GM19351 (cell line): Measurements from ENCODE around the gene MYL7.
"Not testable (repeated sequence)": the region's sequence is repeated elsewhere in the genome, so short reads cannot be mapped to it uniquely, and the experiment has no call there.

Experiments used
- ATAC-seq: cut with Tn5 transposase; IDR thresholded peaks from one replicate; pipeline ENCODE4 v1.9.1; 2021; ENCODE audit warnings: mild to moderate bottlenecking, moderate library complexity; ENCODE audit not compliant: unreplicated experiment

MYL7 gene, protein sequence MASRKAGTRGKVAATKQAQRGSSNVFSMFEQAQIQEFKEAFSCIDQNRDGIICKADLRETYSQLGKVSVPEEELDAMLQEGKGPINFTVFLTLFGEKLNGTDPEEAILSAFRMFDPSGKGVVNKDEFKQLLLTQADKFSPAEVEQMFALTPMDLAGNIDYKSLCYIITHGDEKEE

DNA sequence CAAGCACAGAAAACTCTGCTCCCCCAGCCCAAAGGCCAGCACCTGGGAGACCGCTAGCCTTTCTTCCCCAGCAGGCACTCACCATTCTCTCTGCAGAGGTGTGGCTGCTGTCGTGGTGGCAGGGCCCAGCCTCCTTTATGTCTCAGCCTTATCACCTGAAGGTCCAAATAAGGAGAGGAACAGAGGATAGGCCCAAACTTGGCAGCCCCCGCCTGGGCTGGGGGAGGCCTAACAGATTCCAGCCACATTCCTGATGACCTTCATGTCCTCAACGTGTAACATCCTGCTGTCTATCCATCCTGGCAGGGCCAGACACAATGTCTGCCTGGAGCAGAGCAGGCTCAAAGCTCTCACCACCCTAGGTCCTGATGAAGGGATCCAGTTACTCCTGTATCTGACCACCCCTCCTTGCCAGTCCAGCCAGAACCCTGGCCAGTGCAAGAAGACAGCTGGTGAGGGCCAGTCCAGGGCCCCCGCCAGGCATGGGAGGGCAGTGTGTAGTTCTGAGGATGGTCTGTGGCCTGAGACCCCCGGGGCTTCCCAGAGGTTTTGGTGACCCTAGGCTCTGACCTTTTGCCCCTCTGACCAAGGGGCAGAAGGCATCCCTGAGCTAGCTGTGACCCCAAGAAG lies at the start of gene MYL7:
Gene MYL7 (minus strand): TSS at position 112 of the 630 bp plus-strand sequence. CDS start 27 bp downstream, at position 85.
- no peak for ATAC-seq

DNA sequence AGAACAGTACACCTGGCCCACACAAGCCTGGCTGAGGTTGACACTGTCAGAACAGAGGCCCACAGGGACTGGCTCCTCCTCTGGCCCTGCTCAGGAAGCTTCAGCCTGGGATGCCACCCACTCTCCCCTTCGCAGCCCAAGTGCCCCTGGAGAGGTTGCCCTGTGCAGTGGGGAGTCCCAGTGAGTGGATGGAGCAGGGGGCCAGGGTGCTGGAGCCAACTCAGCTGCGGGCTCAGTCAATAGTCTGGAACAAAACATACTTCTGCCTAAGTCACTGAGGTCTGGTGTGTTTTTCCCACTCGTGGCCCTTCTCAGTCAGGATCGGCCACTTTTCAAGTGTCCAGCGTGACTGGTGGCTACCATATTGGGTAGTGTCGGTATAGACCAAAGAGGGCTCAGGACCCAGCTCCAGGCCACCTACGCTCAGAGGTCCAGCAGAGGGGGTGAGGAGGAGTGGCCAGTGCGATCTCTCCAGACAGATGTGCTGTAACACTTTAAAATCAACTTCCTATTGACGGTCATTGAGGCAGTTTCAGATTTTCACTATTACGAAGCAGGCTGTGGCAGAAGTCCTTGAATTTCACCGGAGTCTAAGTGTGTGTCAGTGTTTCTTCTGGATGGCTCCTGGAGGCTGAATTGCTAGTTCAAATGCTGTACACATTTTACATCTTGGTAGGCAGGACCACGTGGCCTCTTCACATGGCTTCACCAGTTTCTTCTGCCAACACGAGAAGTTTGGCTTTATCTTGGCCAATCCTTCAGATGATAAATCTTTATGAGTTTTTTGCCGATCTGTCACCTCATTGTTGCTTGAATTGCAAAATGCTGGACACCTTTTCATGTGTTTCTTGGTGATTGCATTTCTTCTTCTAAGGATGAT lies 49.1 kb upstream of the MYL7 start:
- ATAC-seq: no peak

DNA sequence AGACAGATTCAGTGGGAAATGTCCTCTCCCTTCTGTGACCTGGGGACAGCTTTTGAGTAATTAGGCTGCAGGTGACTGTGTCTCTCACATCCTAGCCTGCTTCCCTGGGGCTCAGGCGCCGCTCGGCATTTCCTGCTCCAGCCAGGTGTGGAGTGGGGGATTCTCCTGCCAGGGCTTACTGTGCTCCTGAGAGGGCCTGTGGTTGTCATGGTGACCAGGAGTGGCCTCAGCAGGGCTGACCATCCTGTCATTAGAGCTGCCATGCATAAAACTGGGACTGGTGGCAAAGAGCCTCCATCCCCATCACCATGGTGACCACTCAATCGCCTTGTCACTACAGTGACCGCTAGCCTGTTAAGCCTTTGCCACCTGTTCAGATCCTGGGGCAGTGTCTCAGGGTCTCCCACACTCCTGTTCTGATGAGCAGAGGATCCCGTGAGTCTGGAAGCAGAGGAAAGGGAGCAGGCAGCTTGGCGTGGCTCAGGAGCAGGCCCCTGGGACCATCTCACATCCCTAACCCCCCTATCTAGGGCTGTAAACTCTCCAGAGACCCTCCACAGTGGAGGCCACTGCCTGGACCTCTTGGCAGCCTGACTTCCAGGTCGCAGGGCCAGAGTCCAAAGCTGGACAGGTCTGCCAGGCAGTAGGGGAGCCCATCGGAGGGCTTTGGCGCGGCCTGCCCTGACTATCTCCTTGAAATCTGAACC lies 48.3 kb upstream of the MYL7 start, which contains the start of gene GCK:
Gene GCK (minus strand): TSS at position 154 of the 707 bp plus-strand sequence. CDS start 486 bp downstream, outside the sequence.
- ATAC-seq: no peak

DNA sequence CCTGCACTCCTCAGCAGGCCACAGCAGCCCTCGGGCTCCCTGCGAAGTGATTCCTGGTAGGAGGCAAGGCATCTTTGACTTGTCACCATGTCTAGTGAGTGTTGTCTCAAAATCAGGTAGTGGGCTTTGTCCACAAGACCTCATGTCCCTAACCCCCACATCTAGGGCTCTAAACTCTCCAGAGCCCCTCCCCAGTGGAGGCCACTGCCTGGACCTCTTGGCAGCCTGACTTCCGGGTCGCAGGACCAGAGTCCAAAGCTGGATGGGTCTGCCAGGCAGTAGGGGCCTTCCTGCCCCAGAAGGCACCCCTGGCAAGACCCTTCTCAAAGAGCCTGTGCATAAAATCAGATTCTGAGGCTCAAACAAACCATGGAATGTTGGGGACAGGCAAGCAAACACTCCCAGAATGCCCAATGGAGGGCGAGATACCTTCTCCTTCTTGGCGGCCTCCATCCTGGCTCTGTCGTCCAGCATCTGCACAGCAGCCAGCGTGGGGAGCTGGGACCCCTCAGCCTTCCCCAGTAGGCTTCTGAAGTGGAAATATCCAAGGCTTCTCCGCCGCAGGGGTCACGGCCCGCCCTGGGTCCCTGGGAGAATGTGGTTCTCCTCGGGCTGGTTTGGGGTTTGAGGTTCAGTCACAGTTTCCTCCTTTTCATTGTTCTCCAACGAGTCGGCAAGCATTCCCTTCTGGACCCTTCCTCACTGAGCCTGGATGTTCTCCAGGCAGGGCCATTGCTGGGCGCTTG lies 47.5 kb upstream of the MYL7 start:
- ATAC-seq: no peak

DNA sequence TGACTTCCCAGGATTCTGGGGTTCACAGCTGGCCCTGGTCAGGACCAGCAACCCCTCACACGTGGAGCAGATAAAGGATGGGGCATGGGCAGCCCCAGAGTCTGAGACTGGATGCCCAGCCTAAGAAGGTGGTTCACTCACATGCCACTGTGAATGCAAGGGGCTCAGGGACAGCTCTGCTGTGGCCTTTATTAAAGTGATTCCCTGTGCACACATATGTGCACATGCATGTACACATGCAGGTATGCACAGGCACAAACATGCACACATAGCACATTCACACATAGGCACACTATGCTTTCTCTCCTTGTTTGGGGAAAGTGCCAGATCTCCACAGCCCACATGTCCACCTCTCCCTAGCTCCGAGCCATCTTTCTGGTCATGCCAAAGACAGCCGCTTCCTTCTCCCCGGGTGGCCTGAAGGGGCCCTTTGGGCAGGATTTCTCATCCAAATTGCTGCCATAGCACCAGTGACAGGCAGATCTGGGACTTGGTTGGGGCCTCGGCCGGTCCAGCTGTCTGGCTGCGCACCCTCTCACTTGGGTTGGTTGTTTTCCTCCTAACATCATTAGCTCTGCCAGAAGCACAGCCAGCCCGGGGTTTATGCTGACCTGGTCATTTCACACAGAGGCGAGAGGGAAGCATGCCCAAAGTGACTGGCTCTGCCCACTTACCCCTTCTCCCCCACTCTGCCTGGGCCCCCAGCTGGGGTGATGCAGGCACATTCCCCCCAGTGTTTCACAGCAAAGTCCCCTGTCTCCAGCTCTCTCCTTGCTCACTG lies 46.7 kb upstream of the MYL7 start:
- ATAC-seq: no peak

DNA sequence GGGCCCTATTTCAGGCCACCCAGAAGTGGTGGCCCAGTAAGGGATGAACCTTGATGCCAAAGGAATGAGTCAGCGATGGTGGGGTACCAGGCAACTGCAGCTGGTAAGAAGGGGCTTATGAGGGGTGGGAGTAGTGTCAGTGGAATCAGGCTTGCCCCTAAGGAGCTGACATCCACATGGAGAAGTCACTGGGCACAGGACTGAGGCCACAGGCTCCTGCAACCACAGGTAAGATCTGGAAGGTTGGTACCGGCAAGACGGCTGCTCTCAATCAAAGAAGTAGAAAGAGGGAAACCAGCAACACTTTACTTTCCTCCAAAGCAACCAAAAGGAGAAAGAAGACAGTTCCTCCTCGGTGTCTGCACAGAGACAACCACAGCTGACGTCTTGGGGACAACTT lies 45.6 kb upstream of the MYL7 start:
- no peak for ATAC-seq

DNA sequence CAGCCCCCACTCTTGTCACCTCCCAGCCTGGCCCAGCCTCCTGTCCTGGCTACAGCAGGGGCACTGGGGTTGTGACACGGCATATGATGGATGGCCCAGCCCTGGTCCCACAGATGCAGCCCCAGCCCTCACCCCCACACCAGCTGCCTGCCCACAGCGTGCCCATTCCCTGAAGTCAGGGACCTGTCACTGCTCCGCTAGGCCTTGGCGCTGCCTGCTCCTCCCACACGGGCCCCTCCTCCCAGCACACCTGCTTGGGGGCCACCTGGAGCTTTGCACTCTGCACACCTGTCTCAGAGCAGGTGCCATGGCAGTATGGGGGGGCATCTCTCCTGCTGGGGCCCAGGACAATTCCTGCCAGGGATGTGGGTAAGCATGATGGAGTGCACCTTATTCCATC lies 44.6 kb upstream of the MYL7 start:
- no peak for ATAC-seq

DNA sequence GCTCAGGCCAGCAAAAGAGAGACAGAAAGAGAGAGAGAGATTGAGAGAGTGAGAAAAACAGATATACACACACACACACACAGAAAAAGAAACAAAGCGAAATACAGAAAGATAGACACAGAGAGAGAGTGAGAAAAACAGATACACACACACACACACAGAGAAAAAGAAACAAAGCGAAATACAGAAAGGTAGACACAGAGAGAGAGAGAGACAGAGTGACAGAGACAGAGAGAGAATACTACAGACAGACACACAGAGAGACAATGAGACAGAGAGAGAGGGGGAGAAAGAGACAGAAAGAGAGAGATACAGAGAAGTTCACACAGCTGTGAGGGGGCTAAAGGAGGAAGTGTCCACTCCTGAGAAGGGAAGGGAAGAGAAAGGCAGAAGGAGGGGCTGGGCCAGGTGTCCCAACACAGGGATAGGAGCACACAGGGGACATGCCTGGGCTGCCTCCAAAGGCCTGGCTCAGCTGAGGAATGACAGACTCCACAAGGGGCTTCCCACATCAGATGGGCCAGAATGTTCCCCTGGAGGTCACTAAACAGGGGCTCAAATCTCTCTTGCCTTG lies 43.8 kb upstream of the MYL7 start:
- no peak for ATAC-seq

DNA sequence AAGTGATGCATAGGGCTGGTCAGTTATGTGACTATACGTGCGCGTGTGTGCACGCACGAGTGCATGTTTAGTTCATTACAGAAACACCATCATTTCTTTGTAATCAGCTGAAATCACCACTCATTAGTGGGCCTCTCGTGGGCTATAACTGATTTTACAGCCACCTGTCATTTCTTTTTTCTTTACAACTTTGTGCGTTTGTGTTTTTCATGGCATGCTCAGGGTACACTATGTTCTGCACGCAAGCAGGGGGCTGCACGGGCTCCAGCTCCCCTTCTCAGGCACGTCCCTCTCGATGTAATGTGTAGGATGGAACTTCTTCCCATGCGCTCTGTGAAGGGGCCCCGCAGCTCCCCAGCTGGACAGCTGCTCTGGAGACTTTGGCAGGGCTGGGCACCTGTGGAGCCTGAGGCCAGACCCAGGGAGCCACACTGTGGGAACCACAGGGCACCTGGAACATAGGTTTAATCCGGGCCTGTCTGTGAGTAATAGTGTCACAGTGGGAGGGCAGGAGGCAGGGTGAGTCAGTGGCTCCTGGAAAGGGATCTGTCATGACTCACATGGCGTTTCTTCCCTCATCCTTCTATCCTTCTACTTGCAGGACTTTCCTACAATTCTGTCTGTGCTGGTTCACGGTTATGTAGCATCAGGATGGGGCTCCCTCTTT lies 43.2 kb upstream of the MYL7 start:
- no peak for ATAC-seq

DNA sequence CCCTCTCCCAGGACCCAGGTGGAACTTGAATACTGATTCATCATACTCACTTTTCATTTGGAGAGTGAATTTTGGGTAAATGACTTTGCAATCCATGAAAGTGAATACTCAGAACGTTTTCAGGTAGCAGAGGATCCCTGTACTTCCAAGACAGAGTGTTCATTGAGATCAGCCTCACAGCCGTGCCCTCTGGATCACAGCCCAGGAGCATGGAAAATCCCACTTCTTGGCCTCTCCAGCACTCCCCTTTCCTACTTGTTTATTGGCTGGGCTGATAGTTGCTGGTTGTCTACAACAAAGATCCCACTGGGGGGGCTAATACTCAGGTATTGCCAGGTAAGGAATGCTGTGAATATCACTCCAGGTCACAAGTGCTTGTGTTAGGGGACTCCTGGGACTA lies 42.3 kb upstream of the MYL7 start:
- ATAC-seq: no peak

DNA sequence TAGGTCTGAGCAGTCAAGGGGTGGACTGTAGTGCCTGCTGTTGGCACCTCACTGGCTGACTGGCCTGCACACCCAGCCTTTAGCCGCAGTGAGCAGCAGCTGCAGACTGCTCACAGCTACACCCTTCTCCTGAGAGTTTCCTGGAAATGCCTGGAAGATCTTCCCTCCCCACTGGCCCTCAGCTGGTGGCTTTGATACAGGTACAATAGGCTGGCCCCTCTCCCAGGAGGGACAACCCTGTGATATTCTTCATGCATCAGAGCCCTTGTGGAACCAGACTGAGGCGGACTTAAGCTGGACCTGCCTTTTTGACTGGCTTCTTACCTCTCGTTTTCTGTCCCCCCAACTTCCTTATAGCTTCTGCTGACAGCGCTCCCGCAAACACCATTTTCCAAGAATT lies 41.7 kb upstream of the MYL7 start:
- no peak for ATAC-seq

DNA sequence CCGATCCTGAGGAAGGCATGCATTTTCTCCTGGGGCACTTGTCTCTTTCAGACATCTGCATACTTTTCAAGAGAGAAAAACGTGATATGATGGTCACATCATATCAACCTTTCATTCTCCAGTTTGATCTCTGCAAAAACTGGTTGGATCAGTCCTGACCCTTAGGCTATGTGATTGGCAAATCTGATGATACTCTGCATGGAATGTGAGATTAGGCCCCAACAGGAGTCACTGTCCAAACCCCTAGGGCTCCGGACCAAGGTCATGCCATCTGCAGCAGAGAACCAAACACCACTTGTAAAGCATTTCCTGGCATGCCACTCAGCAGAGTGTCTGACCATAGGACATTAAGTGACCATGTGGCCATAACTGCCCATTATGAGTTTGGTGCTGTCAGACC lies 39.5 kb upstream of the MYL7 start:
- no peak for ATAC-seq

DNA sequence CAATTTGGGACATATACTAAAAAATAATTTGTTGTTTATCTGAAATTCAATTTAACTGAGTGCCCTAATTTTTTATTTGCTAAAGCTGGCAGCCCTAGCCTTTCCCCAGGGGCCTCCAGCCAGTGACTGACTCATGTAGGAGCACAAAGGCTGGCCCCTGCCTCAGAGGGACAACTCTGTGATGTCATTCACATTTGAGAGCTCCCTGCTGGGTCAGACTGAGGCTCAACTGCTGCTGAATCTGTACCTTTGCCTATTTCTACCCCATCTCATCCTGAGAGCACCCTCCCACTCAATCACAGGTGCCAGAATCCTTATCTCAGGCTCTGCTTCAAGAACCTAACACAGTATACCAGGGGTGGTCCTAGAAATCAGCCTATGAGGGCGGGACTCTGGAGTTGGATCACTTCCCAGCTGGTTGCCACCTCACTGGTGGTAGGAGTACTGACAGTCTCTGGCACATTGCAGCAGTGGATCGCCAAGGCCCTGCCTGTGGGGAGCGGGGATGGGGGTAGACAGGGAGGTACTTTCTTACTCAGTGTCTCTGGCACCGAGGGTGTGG lies 36.5 kb upstream of the MYL7 start:
- ATAC-seq: no peak

DNA sequence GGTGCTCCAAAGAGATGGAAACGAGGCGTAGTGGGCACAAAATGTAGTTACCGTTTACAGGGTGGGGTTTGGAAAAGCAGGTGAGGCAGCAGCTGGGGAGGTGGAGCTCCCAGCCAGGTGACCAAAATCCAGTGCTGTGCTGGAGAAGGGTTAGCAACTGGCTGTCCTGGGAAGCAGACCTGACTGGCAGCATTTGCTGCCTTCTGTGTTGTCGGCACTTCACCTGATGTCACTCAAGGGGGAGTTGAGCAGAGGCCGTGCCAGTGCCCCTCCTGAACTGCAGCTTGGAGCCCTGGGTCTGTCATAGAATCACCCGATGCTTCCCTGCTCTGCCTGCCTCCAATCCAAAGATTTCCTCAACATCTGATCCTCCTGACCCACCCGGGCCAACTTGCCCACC lies 35.4 kb upstream of the MYL7 start:
- no peak for ATAC-seq

DNA sequence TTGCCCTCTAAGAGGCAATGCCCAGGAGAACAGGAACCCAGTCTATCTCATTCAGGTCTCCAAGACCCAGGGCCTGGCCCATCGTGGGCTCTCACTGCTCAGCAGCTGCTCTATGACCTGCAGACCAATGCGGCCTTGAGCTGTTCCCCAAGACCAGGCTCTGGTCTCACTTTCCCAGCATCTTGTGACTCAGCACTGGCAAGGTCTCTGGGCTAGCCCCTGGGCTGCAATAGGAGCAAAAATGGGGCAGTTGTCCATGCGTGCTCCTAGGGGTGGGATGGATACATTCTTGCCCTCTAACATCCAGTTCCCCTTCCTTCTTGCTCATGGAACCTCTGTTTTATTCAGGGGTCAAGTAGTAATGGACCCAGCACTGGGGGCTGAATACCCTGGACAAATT lies 34.6 kb upstream of the MYL7 start:
- no peak for ATAC-seq

DNA sequence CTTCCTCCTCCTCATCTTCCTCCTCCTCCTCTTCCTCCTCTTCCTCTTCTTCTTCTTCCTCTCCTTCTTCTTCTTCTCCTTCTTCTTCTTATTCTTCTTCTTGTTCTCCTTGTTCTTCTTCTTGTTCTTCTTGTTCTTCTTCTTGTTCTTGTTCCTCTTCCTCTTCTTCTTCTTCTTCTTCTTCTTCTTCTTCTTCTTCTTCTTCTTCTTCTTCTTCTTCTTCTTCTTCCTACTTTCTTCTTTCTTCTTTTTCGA lies 33.5 kb upstream of the MYL7 start:
- ATAC-seq: not testable (repeated sequence)

DNA sequence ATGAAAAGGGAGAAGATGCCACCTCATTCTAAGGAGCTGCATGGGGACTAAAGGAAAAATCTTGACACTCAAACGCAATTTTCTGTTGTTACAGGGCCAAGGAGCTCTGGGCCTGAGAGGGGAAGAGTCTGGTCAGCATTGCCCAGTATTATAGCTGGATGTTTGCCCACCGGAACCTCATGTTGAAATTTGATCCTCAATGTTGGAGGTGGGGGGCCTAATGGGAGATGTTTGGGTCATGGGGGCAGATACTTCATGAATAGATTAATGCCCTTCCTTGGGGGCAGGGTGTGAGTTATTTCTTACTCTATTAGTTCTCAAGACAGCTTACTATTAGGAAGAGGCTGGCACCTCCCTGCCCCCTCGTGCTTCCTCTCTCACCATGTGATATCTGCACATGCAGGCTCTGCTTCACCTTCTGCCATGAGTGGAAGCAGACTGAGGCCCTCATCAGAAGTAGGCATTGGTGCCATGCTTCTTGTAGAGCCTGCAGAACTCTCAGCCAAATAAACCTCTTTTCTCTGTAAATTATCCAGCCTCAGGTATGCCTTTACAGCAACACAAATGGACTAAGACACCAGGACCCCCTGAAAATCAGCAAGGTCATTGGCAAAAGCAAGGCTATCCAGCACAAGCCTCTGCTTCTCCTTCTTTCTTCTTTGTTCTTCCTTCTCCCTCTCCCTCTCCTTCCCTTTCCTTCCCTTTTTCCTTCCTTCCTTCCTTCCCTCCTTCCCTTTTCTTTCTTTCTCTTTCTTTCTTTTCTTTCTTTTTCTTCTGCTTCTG lies 33.0 kb upstream of the MYL7 start:
- no peak for ATAC-seq

DNA sequence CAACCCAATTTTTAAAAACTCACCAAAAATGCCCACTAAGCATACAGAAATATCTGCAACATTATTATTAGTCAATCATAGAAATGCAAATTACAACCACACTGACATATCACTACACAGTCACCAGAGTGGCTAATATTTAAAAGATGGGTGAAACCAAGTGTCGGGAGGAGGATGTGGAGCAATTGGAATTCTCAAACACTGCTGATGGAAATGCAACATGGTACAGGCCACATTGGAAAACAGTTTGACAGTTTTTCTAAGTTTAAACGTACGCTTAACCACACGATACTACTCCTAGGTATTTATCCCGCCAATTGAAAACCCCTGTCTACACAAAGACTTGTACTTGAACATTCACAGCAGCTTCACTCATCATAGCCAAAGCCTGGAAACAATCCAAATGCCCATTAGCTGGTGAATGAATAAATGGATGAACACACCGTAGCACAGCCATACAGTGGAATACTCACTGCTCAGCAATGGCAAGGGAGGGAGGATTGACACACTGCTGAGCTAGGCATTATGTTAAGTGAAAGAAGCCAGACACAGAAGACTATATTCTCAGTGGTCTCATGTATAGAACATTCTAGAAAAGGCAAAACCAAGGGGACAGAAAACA lies 31.8 kb upstream of the MYL7 start:
- no peak for ATAC-seq
